Lower lobe of right lung (tissue), 2 donors: ENCODE data around the gene ANKRD52. TPM values are rescaled to one million over a fixed set of nuclear protein-coding genes. Genes with fewer than 3 reads are reported as not detected.

Experiments
- ATAC-seq, 2 donors: fragments of 200-7000 bp; cut with Tn5 transposase; one replicate each; pipeline ENCODE4 v1.9.1; 2020 to 2022; ENCODE audit warnings: mild to moderate bottlenecking in 2 of 2, moderate library complexity in 2 of 2
- DNase-seq: peaks from one replicate; pipeline ENCODE4 v3.0.0-alpha.2; 2020
- H3K27ac ChIP-seq: fragments of 200-600 bp; one replicate; pipeline ENCODE4 v1.8.0; 2022
- H3K27me3 ChIP-seq: fragments of 200-600 bp; one replicate; pipeline ENCODE4 v1.8.0; 2022; ENCODE audit warnings: low read depth
- H3K36me3 ChIP-seq: fragments of 200-600 bp; one replicate; pipeline ENCODE4 v1.8.0; 2022; ENCODE audit warnings: mild to moderate bottlenecking
- H3K4me1 ChIP-seq: fragments of 200-600 bp; one replicate; pipeline ENCODE4 v1.8.0; 2022
- H3K4me3 ChIP-seq: fragments of 200-600 bp; one replicate; pipeline ENCODE4 v1.8.0; 2022; ENCODE audit warnings: mild to moderate bottlenecking
- H3K9me3 ChIP-seq: fragments of 200-600 bp; one replicate; pipeline ENCODE4 v1.8.0; 2022
- intact Hi-C: fragments of 100-400 bp; cut with DNase I; formaldehyde crosslinking; loops from one replicate; pipeline ENCODE4 v1.11.0; 2022
- total RNA-seq: library from RNA; stranded (reverse); fragmentation: NEBNext Ultra II Directional; extraction: Animal tissue kit (Norgen Biotek cat#: 25700); gene quantifications from one replicate; pipeline ENCODE4 v1.2.1, GENCODE V29; 2021
- TF ChIP-seq, protein P1 (sequence below): fragments of 200-600 bp; IDR thresholded peaks from one replicate; pipeline ENCODE4 v1.8.0; 2022; ENCODE audit warnings: antibody characterized with exemption, mild to moderate bottlenecking
- donor health status: DM: no; HTN: yes; CAD: no; lungs with severe emphysema.

ANKRD52 gene
- total RNA-seq, 1 donor from 2014 or later: 27.8 TPM

DNA sequence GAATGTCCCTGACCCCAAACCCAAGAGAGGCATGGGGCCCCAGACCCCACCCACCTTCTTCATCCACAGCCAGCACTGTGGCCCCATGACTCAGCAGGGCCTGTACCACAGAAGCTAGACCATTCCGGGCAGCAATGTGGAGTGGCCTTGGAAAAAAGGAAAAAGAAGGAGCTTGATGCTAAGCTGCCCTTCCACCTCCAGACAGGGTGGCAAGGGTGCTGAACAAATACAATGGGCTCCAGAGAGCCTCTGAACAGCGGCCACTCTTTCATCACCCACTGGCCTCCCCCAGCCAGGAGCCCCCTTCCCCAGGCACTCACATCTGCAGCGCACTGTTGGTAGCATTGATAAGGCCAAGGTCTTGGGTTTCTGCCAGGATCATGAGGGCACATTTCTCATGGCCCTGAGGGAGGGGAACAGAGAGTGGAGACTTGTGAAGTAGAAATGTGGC lies 14.4 kb downstream of the ANKRD52 start:
- no peak for DNase-seq
- Histone ChIP-seq H3K4me1 (no peaks in the 10 kb centered on the region), H3K9me3 (no peaks in the 10 kb centered on the region), H3K27me3 (no peaks in the 10 kb centered on the region), H3K27ac (no peak overlapping the region), H3K36me3 (peaks cover 96% of the 10 kb centered on the region), H3K4me3 (no peak overlapping the region)
- no peak for ATAC-seq
- TF ChIP-seq, protein P1, sequence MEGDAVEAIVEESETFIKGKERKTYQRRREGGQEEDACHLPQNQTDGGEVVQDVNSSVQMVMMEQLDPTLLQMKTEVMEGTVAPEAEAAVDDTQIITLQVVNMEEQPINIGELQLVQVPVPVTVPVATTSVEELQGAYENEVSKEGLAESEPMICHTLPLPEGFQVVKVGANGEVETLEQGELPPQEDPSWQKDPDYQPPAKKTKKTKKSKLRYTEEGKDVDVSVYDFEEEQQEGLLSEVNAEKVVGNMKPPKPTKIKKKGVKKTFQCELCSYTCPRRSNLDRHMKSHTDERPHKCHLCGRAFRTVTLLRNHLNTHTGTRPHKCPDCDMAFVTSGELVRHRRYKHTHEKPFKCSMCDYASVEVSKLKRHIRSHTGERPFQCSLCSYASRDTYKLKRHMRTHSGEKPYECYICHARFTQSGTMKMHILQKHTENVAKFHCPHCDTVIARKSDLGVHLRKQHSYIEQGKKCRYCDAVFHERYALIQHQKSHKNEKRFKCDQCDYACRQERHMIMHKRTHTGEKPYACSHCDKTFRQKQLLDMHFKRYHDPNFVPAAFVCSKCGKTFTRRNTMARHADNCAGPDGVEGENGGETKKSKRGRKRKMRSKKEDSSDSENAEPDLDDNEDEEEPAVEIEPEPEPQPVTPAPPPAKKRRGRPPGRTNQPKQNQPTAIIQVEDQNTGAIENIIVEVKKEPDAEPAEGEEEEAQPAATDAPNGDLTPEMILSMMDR: no peak
- intact Hi-C loops: no loop called here

- Histone ChIP-seq H3K4me3 (no peak overlapping the region), H3K36me3 (peaks cover 88% of the 10 kb centered on the region), H3K4me1 (no peaks in the 10 kb centered on the region), H3K27me3 (no peaks in the 10 kb centered on the region), H3K27ac (no peak overlapping the region), H3K9me3 (no peaks in the 10 kb centered on the region)
- ATAC-seq (no peak), DNase-seq (no peak)
- TF ChIP-seq, protein P1: no peak
- intact Hi-C loops: no loop called here
These were observed 15.2 kb downstream of the ANKRD52 start for GRCh38 chr12:56242986-56243385.

DNA sequence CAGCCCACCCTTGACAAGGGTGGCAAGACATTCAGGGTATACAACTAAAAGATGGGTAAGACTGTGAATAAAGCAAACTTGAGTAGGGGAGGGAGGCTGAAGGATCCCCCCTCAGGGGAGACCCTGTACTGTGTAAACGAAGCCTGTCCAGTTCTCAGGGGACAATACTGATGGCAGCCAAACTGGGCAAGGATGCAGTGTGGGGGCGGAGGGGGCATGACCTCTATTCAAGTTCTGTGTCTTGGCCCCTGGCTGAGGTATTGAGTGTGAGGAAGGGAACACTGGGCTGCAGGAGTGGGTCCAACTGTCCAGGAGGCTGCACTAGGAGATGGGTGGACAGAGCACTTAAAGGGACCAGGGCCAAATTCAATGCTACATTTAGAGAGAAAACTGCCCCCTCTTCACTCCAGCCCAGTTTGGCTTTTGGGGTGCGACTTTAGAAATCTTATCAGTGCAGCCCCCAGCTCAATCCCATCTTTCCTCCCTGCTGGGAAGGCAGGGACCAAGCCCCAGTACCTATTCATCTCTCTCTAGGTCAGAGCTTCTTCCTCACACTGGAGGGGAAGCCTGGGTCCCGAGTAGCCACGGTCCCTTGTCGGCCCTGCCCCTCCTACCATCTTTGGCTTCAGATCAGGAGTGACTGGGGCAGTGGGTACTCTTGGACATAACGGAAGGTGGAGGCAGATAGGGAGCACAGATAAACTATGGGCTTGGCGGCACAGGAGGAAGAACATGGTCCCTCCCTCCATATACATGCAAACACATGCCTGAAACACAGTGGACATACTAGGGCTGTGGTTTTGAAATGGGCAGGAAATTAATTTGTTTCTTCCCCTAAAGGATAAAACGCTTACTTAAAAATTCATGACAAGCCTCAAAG lies 16.5 kb downstream of the ANKRD52 start:
- no peaks in the 10 kb centered on the region for H3K27me3 ChIP-seq
- TF ChIP-seq, protein P1: no peak
- ATAC-seq: no peak
- no peak for DNase-seq
- intact Hi-C loops: no loop called here
- H3K9me3 ChIP-seq: no peaks in the 10 kb centered on the region
- no peak overlapping the region for H3K27ac ChIP-seq
- no peak overlapping the region for H3K4me3 ChIP-seq
- no peaks in the 10 kb centered on the region for H3K4me1 ChIP-seq
- peaks cover 82% of the 10 kb centered on the region for H3K36me3 ChIP-seq

- TF ChIP-seq, protein P1: no peak
- Histone ChIP-seq H3K4me3 (no peak overlapping the region), H3K27me3 (no peaks in the 10 kb centered on the region), H3K36me3 (peaks cover 41% of the 10 kb centered on the region), H3K4me1 (no peaks in the 10 kb centered on the region), H3K27ac (no peak overlapping the region), H3K9me3 (no peaks in the 10 kb centered on the region)
- intact Hi-C loops: no loop called here
- ATAC-seq (no peak), DNase-seq (no peak)
These were observed 20.6 kb downstream of the ANKRD52 start for GRCh38 chr12:56237552-56237951.

DNA sequence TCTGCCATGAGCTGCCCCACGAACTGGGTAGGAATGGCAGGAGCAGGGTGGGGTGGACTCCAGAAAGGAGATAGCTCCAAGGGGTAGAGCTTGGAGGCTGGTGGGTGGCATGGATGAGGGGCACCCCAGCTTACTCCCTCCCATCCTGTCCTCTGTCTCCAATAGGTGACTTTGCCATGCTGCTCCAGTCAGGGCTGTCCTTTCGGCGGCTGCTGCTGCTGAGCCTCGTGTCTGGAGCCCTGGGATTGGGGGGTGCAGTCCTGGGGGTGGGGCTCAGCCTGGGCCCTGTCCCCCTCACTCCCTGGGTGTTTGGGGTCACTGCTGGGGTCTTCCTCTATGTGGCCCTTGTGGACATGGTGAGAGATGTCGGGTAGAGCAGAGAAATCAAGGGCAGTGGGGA lies 21.2 kb downstream of the ANKRD52 start:
- no peaks in the 10 kb centered on the region for H3K27me3 ChIP-seq
- intact Hi-C loops: no loop called here
- no peak for DNase-seq
- no peaks in the 10 kb centered on the region for H3K4me1 ChIP-seq
- H3K36me3 ChIP-seq: peaks cover 35% of the 10 kb centered on the region
- ATAC-seq: no peak
- TF ChIP-seq, protein P1: no peak
- no peak overlapping the region for H3K27ac ChIP-seq
- no peak overlapping the region for H3K4me3 ChIP-seq
- no peaks in the 10 kb centered on the region for H3K9me3 ChIP-seq
